KMS-11 (cell line): ENCODE data around the gene ANKS6.

ENCODE experiments used
- H2AFZ ChIP-seq: fragments of 200-600 bp; sonication (generic); 2 replicates; pipeline ENCODE4 v1.6.1; 2016; ENCODE audit warnings: antibody characterized with exemption, mixed run types, low read depth
- H3K27ac ChIP-seq: fragments of 200-600 bp; sonication (generic); 2 replicates; pipeline ENCODE4 v1.6.1; 2016; ENCODE audit warnings: mild to moderate bottlenecking, mixed run types
- H3K27me3 ChIP-seq: fragments of 200-600 bp; sonication (generic); 2 replicates; pipeline ENCODE4 v1.6.1; 2017; ENCODE audit warnings: mild to moderate bottlenecking, low read depth, mixed run types, moderate library complexity; ENCODE audit not compliant: insufficient read depth
- H3K36me3 ChIP-seq: fragments of 200-600 bp; sonication (generic); 2 replicates; pipeline ENCODE4 v1.6.1; 2017; ENCODE audit warnings: mild to moderate bottlenecking, mixed run types; ENCODE audit not compliant: insufficient read depth
- H3K4me1 ChIP-seq: fragments of 200-600 bp; sonication (generic); 2 replicates; pipeline ENCODE4 v1.6.1; 2016; ENCODE audit warnings: mild to moderate bottlenecking, low read depth, mixed run types; ENCODE audit not compliant: poor library complexity, severe bottlenecking
- H3K4me2 ChIP-seq: fragments of 200-600 bp; sonication (generic); 2 replicates; pipeline ENCODE4 v1.7.0; 2016; ENCODE audit warnings: mild to moderate bottlenecking, mixed run types
- H3K4me3 ChIP-seq: fragments of 200-600 bp; sonication (generic); IDR thresholded peaks from 2 replicates; pipeline ENCODE4 v1.6.1; 2017; ENCODE audit warnings: low read depth, low read length, mixed read lengths; ENCODE audit not compliant: insufficient read depth
- H3K79me2 ChIP-seq: fragments of 200-600 bp; sonication (generic); 2 replicates; pipeline ENCODE4 v1.6.1; 2016; ENCODE audit warnings: low read depth, mixed run types; ENCODE audit not compliant: insufficient read depth
- H3K9ac ChIP-seq: fragments of 200-600 bp; sonication (generic); 2 replicates; pipeline ENCODE4 v1.6.1; 2016; ENCODE audit warnings: mild to moderate bottlenecking, mixed run types
- H4K20me1 ChIP-seq: fragments of 200-600 bp; sonication (generic); 2 replicates; pipeline ENCODE4 v1.6.1; 2016; ENCODE audit warnings: mild to moderate bottlenecking, mixed run types; ENCODE audit not compliant: insufficient read depth
- TF ChIP-seq, protein P1 (sequence below): fragments of 200-600 bp; sonication (generic); conservative IDR thresholded peaks from 2 replicates; pipeline ENCODE4 v1.6.1; 2017; ENCODE audit warnings: low read depth, mild to moderate bottlenecking, antibody characterized with exemption, low read length, moderate library complexity, mixed read lengths

The ANKS6 gene

DNA sequence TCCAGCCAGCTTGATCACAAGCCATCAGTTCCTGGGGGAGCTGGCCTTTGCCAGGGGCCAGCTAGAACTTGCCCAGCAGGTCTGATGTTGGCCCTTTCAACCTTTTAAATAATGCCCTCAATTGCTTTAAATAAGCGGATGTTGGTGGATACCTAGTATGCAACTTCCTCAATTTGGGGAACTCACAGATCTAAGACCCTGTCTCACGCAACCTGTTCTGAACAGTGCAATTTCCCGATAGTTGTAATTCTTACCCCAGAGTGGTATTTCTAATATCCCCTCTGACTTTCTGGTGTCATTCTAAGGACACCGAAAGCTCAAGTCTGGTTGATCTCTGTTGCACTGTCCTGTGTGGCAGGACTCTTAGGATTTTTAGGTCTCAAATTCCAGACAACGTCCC lies 34.2 kb upstream of the ANKS6 start:
- Histone ChIP-seq H3K9ac (no peak overlapping the region), H3K36me3 (no peaks in the 10 kb centered on the region), H3K27ac (no peak overlapping the region), H4K20me1 (no peaks in the 10 kb centered on the region), H2AFZ (no peak overlapping the region), H3K27me3 (no peaks in the 10 kb centered on the region), H3K4me1 (no peaks in the 10 kb centered on the region), H3K4me3 (no peak overlapping the region), H3K79me2 (no peaks in the 10 kb centered on the region), H3K4me2 (no peak overlapping the region)
- TF ChIP-seq, protein P1, sequence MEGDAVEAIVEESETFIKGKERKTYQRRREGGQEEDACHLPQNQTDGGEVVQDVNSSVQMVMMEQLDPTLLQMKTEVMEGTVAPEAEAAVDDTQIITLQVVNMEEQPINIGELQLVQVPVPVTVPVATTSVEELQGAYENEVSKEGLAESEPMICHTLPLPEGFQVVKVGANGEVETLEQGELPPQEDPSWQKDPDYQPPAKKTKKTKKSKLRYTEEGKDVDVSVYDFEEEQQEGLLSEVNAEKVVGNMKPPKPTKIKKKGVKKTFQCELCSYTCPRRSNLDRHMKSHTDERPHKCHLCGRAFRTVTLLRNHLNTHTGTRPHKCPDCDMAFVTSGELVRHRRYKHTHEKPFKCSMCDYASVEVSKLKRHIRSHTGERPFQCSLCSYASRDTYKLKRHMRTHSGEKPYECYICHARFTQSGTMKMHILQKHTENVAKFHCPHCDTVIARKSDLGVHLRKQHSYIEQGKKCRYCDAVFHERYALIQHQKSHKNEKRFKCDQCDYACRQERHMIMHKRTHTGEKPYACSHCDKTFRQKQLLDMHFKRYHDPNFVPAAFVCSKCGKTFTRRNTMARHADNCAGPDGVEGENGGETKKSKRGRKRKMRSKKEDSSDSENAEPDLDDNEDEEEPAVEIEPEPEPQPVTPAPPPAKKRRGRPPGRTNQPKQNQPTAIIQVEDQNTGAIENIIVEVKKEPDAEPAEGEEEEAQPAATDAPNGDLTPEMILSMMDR, result no peak

DNA sequence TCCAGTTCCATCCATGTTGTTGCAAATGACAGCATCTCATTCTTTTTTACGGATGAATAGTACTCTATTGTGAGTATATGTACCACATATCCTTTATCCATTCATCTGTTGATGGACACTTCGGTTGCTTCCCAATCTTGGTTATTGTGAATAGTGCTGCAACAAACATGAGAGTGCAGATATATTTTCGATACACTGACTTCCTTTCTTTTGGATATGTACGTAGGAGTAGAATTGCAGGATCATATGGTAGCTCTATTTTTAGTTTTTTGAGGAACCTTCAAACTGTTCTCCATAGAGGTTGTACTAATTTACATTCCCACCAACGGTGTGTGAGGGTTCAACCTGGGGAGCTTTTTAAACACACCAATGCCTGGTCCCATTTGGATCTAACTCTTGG lies 33.4 kb upstream of the ANKS6 start:
- H4K20me1 ChIP-seq, result no peaks in the 10 kb centered on the region
- H3K27me3 ChIP-seq, result no peaks in the 10 kb centered on the region
- no peak overlapping the region for H3K27ac ChIP-seq
- H3K9ac ChIP-seq, result no peak overlapping the region
- no peak overlapping the region for H3K4me3 ChIP-seq
- H2AFZ ChIP-seq, result no peak overlapping the region
- H3K4me1 ChIP-seq, result no peaks in the 10 kb centered on the region
- H3K4me2 ChIP-seq, result no peak overlapping the region
- H3K79me2 ChIP-seq, result no peaks in the 10 kb centered on the region
- TF ChIP-seq, protein P1, result no peak
- H3K36me3 ChIP-seq, result no peaks in the 10 kb centered on the region

DNA sequence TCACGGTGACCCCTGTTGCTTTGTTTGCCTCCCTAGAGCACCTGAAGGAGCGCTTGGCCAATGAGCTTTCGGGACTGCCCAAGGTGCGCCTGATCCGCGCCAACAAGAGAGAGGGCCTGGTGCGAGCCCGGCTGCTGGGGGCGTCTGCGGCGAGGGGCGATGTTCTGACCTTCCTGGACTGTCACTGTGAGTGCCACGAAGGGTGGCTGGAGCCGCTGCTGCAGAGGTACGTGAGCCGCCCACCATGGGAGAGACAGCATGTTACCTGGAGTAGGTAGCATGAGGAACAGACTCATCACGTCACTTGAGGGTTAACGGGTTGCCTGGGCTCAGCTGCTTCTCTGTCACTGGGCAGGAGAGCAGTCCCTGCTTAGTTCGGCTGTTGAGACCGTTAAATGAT lies 30.4 kb upstream of the ANKS6 start:
- TF ChIP-seq, protein P1, result no peak
- no peaks in the 10 kb centered on the region for H3K4me1 ChIP-seq
- H3K27ac ChIP-seq, result no peak overlapping the region
- H3K9ac ChIP-seq, result no peak overlapping the region
- H3K36me3 ChIP-seq, result no peaks in the 10 kb centered on the region
- no peak overlapping the region for H2AFZ ChIP-seq
- H3K79me2 ChIP-seq, result no peaks in the 10 kb centered on the region
- no peak overlapping the region for H3K4me2 ChIP-seq
- no peaks in the 10 kb centered on the region for H4K20me1 ChIP-seq
- no peak overlapping the region for H3K4me3 ChIP-seq
- no peaks in the 10 kb centered on the region for H3K27me3 ChIP-seq

- no peak overlapping the region for H2AFZ ChIP-seq
- TF ChIP-seq, protein P1, result no peak
- H3K79me2 ChIP-seq, result no peaks in the 10 kb centered on the region
- no peak overlapping the region for H3K27ac ChIP-seq
- H3K9ac ChIP-seq, result no peak overlapping the region
- H3K4me2 ChIP-seq, result no peak overlapping the region
- no peaks in the 10 kb centered on the region for H4K20me1 ChIP-seq
- H3K4me3 ChIP-seq, result no peak overlapping the region
- H3K4me1 ChIP-seq, result no peaks in the 10 kb centered on the region
- H3K36me3 ChIP-seq, result no peaks in the 10 kb centered on the region
- H3K27me3 ChIP-seq, result no peaks in the 10 kb centered on the region
Measured at GRCh38 chr9:98825414-98825813, 29.1 kb upstream of the ANKS6 start.
